Measurements from ENCODE around the gene ACTL8.

ACTL8 gene

DNA sequence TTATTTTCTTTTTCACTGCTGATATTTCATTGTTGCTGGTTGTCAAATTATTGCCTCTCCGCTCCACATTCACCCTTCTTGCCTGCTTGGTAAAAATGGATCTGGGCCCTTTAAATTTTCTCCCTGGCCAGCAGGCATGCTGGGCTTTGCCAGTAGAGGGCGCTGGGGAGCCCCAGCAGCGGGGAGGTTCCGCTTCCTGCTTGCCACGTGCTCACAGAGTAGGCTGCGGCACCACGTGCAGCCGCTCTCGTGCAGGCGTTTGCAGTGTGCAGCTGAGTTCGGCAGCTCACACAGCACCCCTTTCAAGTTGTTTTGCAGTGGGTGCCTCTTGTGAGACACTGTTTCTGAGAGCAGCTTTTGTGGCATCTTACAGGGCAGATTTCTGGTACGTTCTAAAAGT is at the start of gene ACTL8:
Gene ACTL8 (plus strand): TSS at position 214 of the 400 bp plus-strand sequence. CDS start 67,676 bp downstream, outside the sequence.
- Histone ChIP-seq H3K4me3 (no peak within 1 kb of the TSS), H3K27ac (no peak within 1 kb of the TSS)
- TF ChIP-seq CTCF (IDR thresholded peaks at IDR 0.05) = no peak
- no peak for DNase-seq (ENCODE audit: low spot score)

GRCh38 chr1:17706445-17706844 is 48.7 kb upstream of the ACTL8 start:
- no peak for TF ChIP-seq CTCF (IDR thresholded peaks at IDR 0.05)
- Histone ChIP-seq H3K27ac (no peak overlapping the region), H3K4me3 (no peak overlapping the region)
- DNase-seq (ENCODE audit: low spot score) = no peak

- Histone ChIP-seq H3K4me3 (no peak overlapping the region), H3K27ac (no peak overlapping the region)
- TF ChIP-seq CTCF (IDR thresholded peaks at IDR 0.05) = no peak
- DNase-seq (ENCODE audit: low spot score) = no peak
These were observed 45.2 kb upstream of the ACTL8 start for GRCh38 chr1:17709981-17710380.

DNA sequence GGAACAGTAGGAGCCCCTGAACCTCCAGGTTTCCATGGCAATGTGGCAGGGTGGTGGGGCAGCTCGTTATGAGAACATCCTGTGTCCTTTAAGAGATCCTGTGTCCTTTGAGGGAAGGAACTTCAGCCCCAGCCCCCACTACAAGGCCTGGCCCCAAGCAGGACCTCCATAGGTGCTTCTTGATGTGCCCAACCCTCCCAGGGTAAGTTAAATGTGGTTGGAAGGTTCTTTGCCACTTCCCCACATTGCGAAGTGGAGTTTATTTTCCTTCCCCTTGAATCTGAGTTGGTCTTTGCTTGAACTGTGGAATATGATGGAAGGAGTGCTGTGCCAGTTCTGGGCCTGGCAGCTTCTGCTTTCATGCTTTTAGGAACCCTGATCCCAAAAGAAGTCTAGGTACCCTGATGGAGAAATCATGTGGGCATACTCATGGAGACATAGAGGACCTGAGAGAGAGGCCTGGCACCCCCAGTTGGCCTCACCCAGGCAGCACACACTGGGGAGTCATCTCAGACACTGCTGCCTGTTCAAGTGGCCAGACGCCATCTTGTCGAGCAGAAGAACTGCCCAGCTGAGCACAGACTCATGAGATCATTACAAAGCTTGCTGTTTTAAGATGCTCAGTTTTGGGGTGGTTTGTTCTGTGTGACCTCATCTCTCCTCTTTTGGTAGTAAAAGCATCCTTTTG is 44.1 kb upstream of the ACTL8 start:
- Histone ChIP-seq H3K27ac (no peak overlapping the region), H3K4me3 (no peak overlapping the region)
- no peak for DNase-seq (ENCODE audit: low spot score)
- TF ChIP-seq CTCF (IDR thresholded peaks at IDR 0.05) = no peak

DNA sequence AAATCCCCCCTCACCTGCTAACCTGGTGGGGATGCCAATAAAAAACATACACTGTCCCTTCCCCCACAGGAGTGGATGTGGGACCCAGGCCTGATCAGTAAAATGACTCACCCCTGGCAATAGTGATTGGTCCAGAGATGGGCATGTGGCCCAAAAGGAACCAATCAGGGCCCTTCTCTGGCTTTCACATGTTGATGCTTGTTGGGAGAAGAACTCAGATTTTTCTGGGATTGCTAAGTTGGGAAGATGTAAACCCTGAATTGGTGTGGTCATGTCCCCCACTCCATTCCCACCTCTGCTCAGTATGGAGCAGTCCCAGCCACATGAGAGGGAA is 43.6 kb upstream of the ACTL8 start:
- Histone ChIP-seq H3K4me3 (no peak overlapping the region), H3K27ac (no peak overlapping the region)
- TF ChIP-seq CTCF (IDR thresholded peaks at IDR 0.05) = no peak
- no peak for DNase-seq (ENCODE audit: low spot score)

- H3K4me3 ChIP-seq = no peak overlapping the region
- H3K27ac ChIP-seq = no peak overlapping the region
- DNase-seq (ENCODE audit: low spot score) = no peak
- TF ChIP-seq CTCF (IDR thresholded peaks at IDR 0.05) = no peak
These were observed 43.2 kb upstream of the ACTL8 start for GRCh38 chr1:17711941-17712340.

- DNase-seq (ENCODE audit: low spot score) = no peak
- no peak overlapping the region for H3K4me3 ChIP-seq
- TF ChIP-seq CTCF (IDR thresholded peaks at IDR 0.05) = no peak
- H3K27ac ChIP-seq = no peak overlapping the region
These were observed 41.1 kb upstream of the ACTL8 start for GRCh38 chr1:17713993-17714392.
